Activated T-cell treated with anti-CD3 and anti-CD28 coated beads for 4 hours (primary cell): ENCODE results near the gene LAMA2.
"Not testable (repeated sequence)": the region's sequence is repeated elsewhere in the genome, so short reads cannot be mapped to it uniquely, and the experiment has no call there.

Source experiments
- DNase-seq: peaks from one replicate; pipeline ENCODE4 v3.0.0-alpha.2; 2020

LAMA2 gene

GRCh38 chr6:129134535-129134934, 251.6 kb downstream of the LAMA2 start:
- DNase-seq = no peak

- no peak for DNase-seq
Measured at GRCh38 chr6:129135451-129135850, 252.5 kb downstream of the LAMA2 start.

GRCh38 chr6:129136751-129137150, 253.8 kb downstream of the LAMA2 start:
- DNase-seq = no peak

- DNase-seq = no peak
Measured at GRCh38 chr6:129138739-129139405, 255.9 kb downstream of the LAMA2 start.

- DNase-seq = no peak
Measured at GRCh38 chr6:129140526-129140925, 257.6 kb downstream of the LAMA2 start.

- no peak for DNase-seq
Measured at GRCh38 chr6:129141499-129141898, 258.6 kb downstream of the LAMA2 start.

- no peak for DNase-seq
Measured at GRCh38 chr6:129146902-129147301, 264.0 kb downstream of the LAMA2 start.

- no peak for DNase-seq
Measured at GRCh38 chr6:129150507-129150906, 267.6 kb downstream of the LAMA2 start.

GRCh38 chr6:129153257-129153656, 270.3 kb downstream of the LAMA2 start:
- DNase-seq = no peak

- not testable (repeated sequence) for DNase-seq
Measured at GRCh38 chr6:129159242-129159641, 276.3 kb downstream of the LAMA2 start.

GRCh38 chr6:129162605-129163004, 279.7 kb downstream of the LAMA2 start:
- DNase-seq = no peak

- DNase-seq = no peak
Measured at GRCh38 chr6:129163551-129163950, 280.6 kb downstream of the LAMA2 start.

- no peak for DNase-seq
Measured at GRCh38 chr6:129164032-129164431, 281.1 kb downstream of the LAMA2 start.

GRCh38 chr6:129172279-129172995, 289.5 kb downstream of the LAMA2 start:
- DNase-seq = not testable (repeated sequence)

GRCh38 chr6:129175066-129175465, 292.1 kb downstream of the LAMA2 start:
- DNase-seq = no peak

GRCh38 chr6:129177801-129178200, 294.9 kb downstream of the LAMA2 start:
- DNase-seq = no peak

- DNase-seq = no peak
Measured at GRCh38 chr6:129179283-129179682, 296.3 kb downstream of the LAMA2 start.

GRCh38 chr6:129181001-129181400, 298.1 kb downstream of the LAMA2 start:
- no peak for DNase-seq

- no peak for DNase-seq
Measured at GRCh38 chr6:129183187-129183591, 300.3 kb downstream of the LAMA2 start.

GRCh38 chr6:129183681-129184301, 300.9 kb downstream of the LAMA2 start:
- DNase-seq = no peak

GRCh38 chr6:129184324-129184723, 301.4 kb downstream of the LAMA2 start:
- DNase-seq = no peak

- no peak for DNase-seq
Measured at GRCh38 chr6:129184808-129185366, 301.9 kb downstream of the LAMA2 start.

GRCh38 chr6:129186988-129187387, 304.1 kb downstream of the LAMA2 start:
- DNase-seq = no peak

GRCh38 chr6:129188306-129188705, 305.4 kb downstream of the LAMA2 start:
- no peak for DNase-seq
